Endothelial cell of umbilical vein (primary cell): ENCODE measurements around the gene C17orf58. TPM values are rescaled to one million over a fixed set of nuclear protein-coding genes. Genes with fewer than 3 reads are reported as not detected.
A peak's percentile ranks its signal among the peaks of the same experiment; 100 is the strongest.
"Not testable (repeated sequence)": the region's sequence is repeated elsewhere in the genome, so short reads cannot be mapped to it uniquely, and the experiment has no call there.

Experiments
- BruUV-seq: library from RNA; stranded (reverse); fragments of 400-500 nt; replicated peaks from 2 replicates; lab custom pipeline; 2021; lab: Mats Ljungman, UMichigan
- CTCF ChIA-PET: fragments of 300-600, 350-600 bp; sonication (Branson Sonifier 250); formaldehyde crosslinking; loops from one replicate; lab custom pipeline; 2021; ENCODE audit warnings: antibody characterized with exemption, inconsistent platforms; lab: Charles Lee
- POLR2A ChIA-PET: fragments of 300-600, 350-600 bp; sonication (Branson Sonifier 250); formaldehyde crosslinking; loops from one replicate; lab custom pipeline; 2021; ENCODE audit warnings: antibody characterized with exemption, inconsistent platforms; lab: Charles Lee
- DNase-seq: peaks from one replicate; pipeline ENCODE4 v3.0.0-alpha.2; 2011; ENCODE audit warnings: low read depth, low spot score
- FAIRE-seq: peaks from 2 replicates; lab custom pipeline; 2011; peaks lifted over from hg19 to GRCh38; lab: Jason Lieb, UNC
- H2AFZ ChIP-seq: 2 replicates; pipeline ENCODE4 v1.6.0; 2012; ENCODE audit warnings: low read depth, low read length, control low read depth, inconsistent platforms
- H3K27ac ChIP-seq: 2 replicates; pipeline ENCODE4 v1.5.1; 2011; ENCODE audit warnings: low read depth, mild to moderate bottlenecking, control low read depth, low read length, moderate library complexity; ENCODE audit not compliant: insufficient read depth
- H3K27me3 ChIP-seq, 2 experiments: 2 replicates each; pipeline versions ENCODE4 v1.6.0 to v1.6.1; 2011; ENCODE audit warnings: low read length in 2 of 2, mixed read lengths in 1 of 2; ENCODE audit not compliant: control insufficient read depth in 2 of 2, insufficient read depth in 2 of 2
- H3K36me3 ChIP-seq, 2 experiments: 2 replicates in 1 of 2; 3 replicates in 1 of 2; pipeline ENCODE4 v1.5.1; 2011; ENCODE audit warnings: low read length in 2 of 2, mild to moderate bottlenecking in 1 of 2, moderate library complexity in 1 of 2; ENCODE audit not compliant: control insufficient read depth in 2 of 2, insufficient read depth in 2 of 2; ENCODE audit errors: extremely low read depth in 1 of 2
- H3K4me1 ChIP-seq: 3 replicates; pipeline ENCODE4 v1.5.1; 2011; ENCODE audit warnings: mild to moderate bottlenecking, low read length; ENCODE audit not compliant: control insufficient read depth, insufficient read depth; ENCODE audit errors: extremely low read depth
- H3K4me2 ChIP-seq: 2 replicates; pipeline ENCODE4 v1.6.1; 2011; ENCODE audit warnings: low read length, control low read depth, mixed read lengths; ENCODE audit not compliant: insufficient read depth
- H3K4me3 ChIP-seq, 3 experiments: fragments of 200-600 bp in 1 of 3; sonication (generic), shearing (Covaris generic) in 1 of 3; replicated peaks in 1 of 3; 2 replicates each; pipeline ENCODE4 v1.5.1; 2011 to 2016; ENCODE audit warnings: control low read depth in 3 of 3, low read length in 3 of 3, mild to moderate bottlenecking in 2 of 3, inconsistent platforms in 1 of 3, low read depth in 1 of 3, moderate library complexity in 1 of 3; ENCODE audit not compliant: insufficient read depth in 1 of 3
- H3K79me2 ChIP-seq: 2 replicates; pipeline ENCODE4 v1.6.0; 2012; ENCODE audit warnings: low read length, inconsistent platforms; ENCODE audit not compliant: control insufficient read depth, insufficient read depth
- H3K9ac ChIP-seq: replicated peaks from 2 replicates; pipeline ENCODE3; 2011; ENCODE audit warnings: low read length, control low read depth; ENCODE audit not compliant: insufficient read depth; ENCODE audit errors: extremely low read depth
- H3K9me1 ChIP-seq: replicated peaks from 3 replicates; pipeline ENCODE4 v1.6.0; 2011; ENCODE audit warnings: mild to moderate bottlenecking, low read length; ENCODE audit not compliant: control insufficient read depth, insufficient read depth; ENCODE audit errors: extremely low read depth
- H3K9me3 ChIP-seq: replicated peaks from 2 replicates; pipeline ENCODE4 v1.5.1; 2012; ENCODE audit warnings: low read length, inconsistent platforms; ENCODE audit not compliant: control insufficient read depth, insufficient read depth
- H4K20me1 ChIP-seq: replicated peaks from 2 replicates; pipeline ENCODE3; 2011; ENCODE audit warnings: mild to moderate bottlenecking, low read length; ENCODE audit not compliant: control insufficient read depth, insufficient read depth; ENCODE audit errors: extremely low read depth
- FOS ChIP-seq: IDR thresholded peaks from 2 replicates; pipeline ENCODE4 v1.6.1; 2011; ENCODE audit warnings: mild to moderate bottlenecking, low read length, moderate library complexity, borderline replicate concordance; ENCODE audit not compliant: insufficient read depth
- JUN ChIP-seq: IDR thresholded peaks from 2 replicates; pipeline ENCODE4 v1.6.1; 2011; ENCODE audit warnings: borderline replicate concordance, low read depth; ENCODE audit not compliant: insufficient read length, insufficient read depth
- dilution Hi-C: fragments of 300-500 bp; cut with MboI; formaldehyde crosslinking; loops from one replicate; pipeline ENCODE4 v1.15.0; 2019; ENCODE audit warnings: low sequenced_read_pairs; ENCODE audit not compliant: extremely low pct_ligation_motif_present
- intact Hi-C: fragments of 100-400 bp; cut with micrococcal nuclease; formaldehyde crosslinking; loops from one replicate; pipeline ENCODE4 v1.10.0; 2022
- polyA plus RNA-seq, 4 experiments: library from polyadenylated mRNA; depleted of rRNA in 3 of 4; stranded (reverse) in 3 of 4; unstranded in 1 of 4; fragments of >200 nt; gene quantifications; 2 replicates each; pipeline versions ENCODE4 v1.2.1 to v1.2.3, GENCODE V29; 2011 to 2012; ENCODE audit warnings: missing spikeins in 1 of 4
- total RNA-seq: library from RNA; stranded (reverse); gene quantifications from 2 replicates; pipeline ENCODE4 v1.2.3, GENCODE V29; 2021
- TF ChIP-seq, protein P1 (sequence below), 2 donors: IDR thresholded peaks; 1 replicate in 1 of 2; 2 replicates in 1 of 2; pipeline ENCODE4 v1.5.1; 2011; ENCODE audit warnings: low read length in 2 of 2, mild to moderate bottlenecking in 2 of 2, moderate library complexity in 2 of 2, control low read depth in 1 of 2, inconsistent platforms in 1 of 2, low read depth in 1 of 2; ENCODE audit not compliant: insufficient read depth in 1 of 2; ENCODE audit errors: extremely low read depth in 1 of 2

Gene C17orf58
- total and polyA plus RNA-seq, 2 donors (not counting 3 experiments of a cell fraction or from before 2014, with no cell fraction given): 24.5 to 35.5 TPM

- H3K27me3 ChIP-seq, H3K4me2 ChIP-seq, H3K4me3 ChIP-seq, dilution Hi-C loops, BruUV-seq, H3K9me1 ChIP-seq, H3K9me3 ChIP-seq, POLR2A ChIA-PET, H3K4me1 ChIP-seq, H3K9ac ChIP-seq, H2AFZ ChIP-seq, H4K20me1 ChIP-seq, H3K36me3 ChIP-seq, H3K79me2 ChIP-seq: not testable (repeated sequence)
- DNase-seq (peak; percentile 84), FAIRE-seq (peak; percentile 24)
- intact Hi-C loops: loop anchor here (1.0 to 5.0 kb wide), 3 partner anchors 48 to 499 kb away; partner anchors contain the start of gene KPNA2
- peak overlapping the region; percentile 3 for H3K27ac ChIP-seq
- CTCF ChIA-PET: interaction anchor here (0.6 to 1.3 kb wide), 8 partner anchors 13 to 500 kb away, joined by 3 to 5 read pairs (median 3); no protein-coding TSS in a partner anchor
- TF ChIP-seq, protein P1, sequence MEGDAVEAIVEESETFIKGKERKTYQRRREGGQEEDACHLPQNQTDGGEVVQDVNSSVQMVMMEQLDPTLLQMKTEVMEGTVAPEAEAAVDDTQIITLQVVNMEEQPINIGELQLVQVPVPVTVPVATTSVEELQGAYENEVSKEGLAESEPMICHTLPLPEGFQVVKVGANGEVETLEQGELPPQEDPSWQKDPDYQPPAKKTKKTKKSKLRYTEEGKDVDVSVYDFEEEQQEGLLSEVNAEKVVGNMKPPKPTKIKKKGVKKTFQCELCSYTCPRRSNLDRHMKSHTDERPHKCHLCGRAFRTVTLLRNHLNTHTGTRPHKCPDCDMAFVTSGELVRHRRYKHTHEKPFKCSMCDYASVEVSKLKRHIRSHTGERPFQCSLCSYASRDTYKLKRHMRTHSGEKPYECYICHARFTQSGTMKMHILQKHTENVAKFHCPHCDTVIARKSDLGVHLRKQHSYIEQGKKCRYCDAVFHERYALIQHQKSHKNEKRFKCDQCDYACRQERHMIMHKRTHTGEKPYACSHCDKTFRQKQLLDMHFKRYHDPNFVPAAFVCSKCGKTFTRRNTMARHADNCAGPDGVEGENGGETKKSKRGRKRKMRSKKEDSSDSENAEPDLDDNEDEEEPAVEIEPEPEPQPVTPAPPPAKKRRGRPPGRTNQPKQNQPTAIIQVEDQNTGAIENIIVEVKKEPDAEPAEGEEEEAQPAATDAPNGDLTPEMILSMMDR (IDR thresholded peaks at IDR 0.05; ENCODE audit: extremely low read depth in 1 of 2, insufficient read depth in 1 of 2, low read depth in 1 of 2, low read length in 2 of 2): peak; percentile 24 to 31
- TF ChIP-seq FOS: peak; percentile 53
- peak; percentile 60 for TF ChIP-seq JUN
Observed at GRCh38 chr17:67963145-67963572, 33.1 kb downstream of the C17orf58 start.

DNA sequence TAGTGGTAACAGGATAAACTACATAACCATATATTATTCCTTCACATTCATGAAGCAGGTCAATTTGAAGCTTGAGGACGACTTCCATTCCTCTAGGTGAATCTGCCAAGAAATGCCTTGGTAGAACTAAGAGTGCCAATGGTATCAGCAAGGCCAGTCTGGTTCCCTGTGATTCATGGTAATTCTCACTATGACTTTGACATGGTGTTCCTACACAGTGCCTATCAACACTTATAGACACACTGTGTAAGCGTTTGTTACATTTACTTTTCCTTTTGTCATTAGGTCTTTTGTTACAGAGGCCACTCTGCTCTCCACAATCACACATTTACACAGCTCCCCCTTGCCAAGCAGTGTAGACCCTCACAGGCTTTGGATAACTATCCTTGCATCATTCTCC lies 34.1 kb downstream of the C17orf58 start:
- H3K27ac ChIP-seq, H2AFZ ChIP-seq, dilution Hi-C loops, H3K79me2 ChIP-seq, H3K9me3 ChIP-seq, DNase-seq, H3K4me2 ChIP-seq, FAIRE-seq, H3K9ac ChIP-seq, H4K20me1 ChIP-seq, H3K27me3 ChIP-seq, H3K4me1 ChIP-seq, BruUV-seq, H3K4me3 ChIP-seq, H3K9me1 ChIP-seq: not testable (repeated sequence)
- ChIA-PET CTCF (interaction anchor here (0.9 kb wide), 1 partner anchor 500 kb away, joined by 5 read pairs; no protein-coding TSS in a partner anchor), POLR2A (interaction anchor here (0.6 kb wide), 1 partner anchor 213 kb away, joined by 6 read pairs; no protein-coding TSS in a partner anchor)
- peaks cover 4 to 11% of the 10 kb centered on the region in 2 experiments for H3K36me3 ChIP-seq
- intact Hi-C loops: loop anchor here (5.0 kb wide), 1 partner anchor 500 kb away; no protein-coding TSS in a partner anchor

DNA sequence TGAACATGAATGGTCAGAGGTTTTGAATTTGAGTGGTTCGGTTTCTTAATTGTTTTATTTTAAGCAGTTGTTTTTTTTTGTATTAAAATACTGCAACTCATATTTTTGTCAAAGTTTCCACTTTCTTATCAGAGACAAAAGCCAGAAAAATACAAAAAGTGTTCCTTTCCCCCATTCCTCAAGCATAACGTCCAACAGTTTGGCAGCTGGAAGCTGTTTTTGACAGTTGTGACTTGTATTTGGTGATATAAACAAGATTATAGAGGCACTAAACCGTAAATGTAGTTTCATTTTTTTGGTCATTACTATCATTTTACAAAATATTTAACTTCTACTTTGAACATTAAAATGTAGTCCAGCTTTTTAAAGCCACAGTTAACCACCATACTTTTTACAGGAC lies 36.0 kb downstream of the C17orf58 start:
- H3K9me3 ChIP-seq, dilution Hi-C loops, FAIRE-seq, DNase-seq, H3K4me2 ChIP-seq, H3K9ac ChIP-seq, H4K20me1 ChIP-seq, H3K4me3 ChIP-seq, H2AFZ ChIP-seq, H3K4me1 ChIP-seq, H3K27me3 ChIP-seq, H3K79me2 ChIP-seq, H3K9me1 ChIP-seq, BruUV-seq, H3K36me3 ChIP-seq, POLR2A ChIA-PET, H3K27ac ChIP-seq: not testable (repeated sequence)
- CTCF ChIA-PET: interaction anchor here (1.1 to 2.1 kb wide), 4 partner anchors 12 to 84 kb away, joined by 3 to 11 read pairs (median 4); no protein-coding TSS in a partner anchor
- intact Hi-C loops: loop anchor here (5.0 kb wide), 1 partner anchor 502 kb away; no protein-coding TSS in a partner anchor
